Measurements from ENCODE around the gene PRRC2C. TPM values are rescaled to one million over a fixed set of nuclear protein-coding genes. Genes with fewer than 3 reads are reported as not detected.

PRRC2C gene
- total and polyA plus RNA-seq, 7 donors, result 12.7 to 71.4 (median 50.8) TPM

- peak; percentile 42 to 58 (median 57) for ATAC-seq
Measured at GRCh38 chr1:171484760-171485374, 463 bp upstream of the PRRC2C start.

GRCh38 chr1:171486048-171486519 lies 754 bp downstream of the PRRC2C start:
- H3K9me3 ChIP-seq, result no peaks in the 10 kb centered on the region
- DNase-seq (no peak), ATAC-seq (peak; percentile 11 to 25 (median 18))
- TF ChIP-seq CTCF (IDR thresholded peaks at IDR 0.05), result no peak
- 0 to 1% (median 0%) methylated on average over 12 to 17 of the region's 17 CpGs for WGBS, 3 donors
- peak overlapping the region; percentile 97 for H3K4me3 ChIP-seq
- H3K36me3 ChIP-seq (ENCODE audit: insufficient read depth in 1 of 2, low read depth in 1 of 2), result no peaks in the 10 kb centered on the region
- no peaks in the 10 kb centered on the region for H3K27me3 ChIP-seq (ENCODE audit: insufficient read depth in 3 of 3, low read length in 2 of 3)
- intact Hi-C loops (cut with DNase I), result loop anchor here in 1 of 2 donors (5.0 kb wide), 1 partner anchor 256 kb away; the partner anchor contains the start of gene VAMP4
- H3K4me1 ChIP-seq, result peaks cover 39% of the 10 kb centered on the region
- peak overlapping the region; percentile 99 for H3K27ac ChIP-seq

More at GRCh38 chr1:171484760-171485374, 463 bp upstream of the PRRC2C start:
- no peaks in the 10 kb centered on the region for H3K27me3 ChIP-seq (ENCODE audit: insufficient read depth in 3 of 3, low read length in 2 of 3)
- peak overlapping the region; percentile 99 for H3K27ac ChIP-seq
- H3K4me3 ChIP-seq, result peak overlapping the region; percentile 97
- no peak for DNase-seq
- TF ChIP-seq CTCF (IDR thresholded peaks at IDR 0.05), result no peak
- intact Hi-C loops (cut with DNase I), result loop anchor here in 1 of 2 donors (5.0 kb wide), 1 partner anchor 257 kb away; the partner anchor contains the start of gene VAMP4
- no peaks in the 10 kb centered on the region for H3K9me3 ChIP-seq
- WGBS, 3 donors, result 24 to 30% (median 28%) methylated on average over 6 of the region's 6 CpGs
- no peaks in the 10 kb centered on the region for H3K36me3 ChIP-seq (ENCODE audit: insufficient read depth in 1 of 2, low read depth in 1 of 2)
- peaks cover 33% of the 10 kb centered on the region for H3K4me1 ChIP-seq

- Histone ChIP-seq H3K27ac (no peak overlapping the region), H3K27me3 (ENCODE audit: insufficient read depth in 3 of 3, low read length in 2 of 3) (no peaks in the 10 kb centered on the region), H3K36me3 (ENCODE audit: insufficient read depth in 1 of 2, low read depth in 1 of 2) (peaks cover 0 to 4% of the 10 kb centered on the region in 2 donors), H3K9me3 (no peaks in the 10 kb centered on the region), H3K4me1 (peaks cover 39% of the 10 kb centered on the region), H3K4me3 (peak overlapping the region; percentile 97)
- TF ChIP-seq CTCF (IDR thresholded peaks at IDR 0.05), result no peak
- ATAC-seq (no peak), DNase-seq (no peak)
- intact Hi-C loops (cut with DNase I), result loop anchor here in 1 of 2 donors (5.0 kb wide), 1 partner anchor 255 kb away; the partner anchor contains the start of gene VAMP4
Measured at GRCh38 chr1:171487038-171487437, 1.7 kb downstream of the PRRC2C start.

GRCh38 chr1:171488190-171488929 lies 3.0 kb downstream of the PRRC2C start:
- peaks cover 39% of the 10 kb centered on the region for H3K4me1 ChIP-seq
- no peak overlapping the region for H3K4me3 ChIP-seq
- H3K9me3 ChIP-seq, result no peaks in the 10 kb centered on the region
- no peak overlapping the region for H3K27ac ChIP-seq
- intact Hi-C loops (cut with DNase I), result loop anchor here in 1 of 2 donors (5.0 kb wide), 1 partner anchor 254 kb away; the partner anchor contains the start of gene VAMP4
- peaks cover 0 to 4% of the 10 kb centered on the region in 2 donors for H3K36me3 ChIP-seq (ENCODE audit: insufficient read depth in 1 of 2, low read depth in 1 of 2)
- ATAC-seq (no peak), DNase-seq (no peak)
- H3K27me3 ChIP-seq (ENCODE audit: insufficient read depth in 3 of 3, low read length in 2 of 3), result no peaks in the 10 kb centered on the region
- TF ChIP-seq CTCF (IDR thresholded peaks at IDR 0.05), result no peak
- WGBS, 3 donors, result 73 to 78% (median 74%) methylated on average over 6 of the region's 6 CpGs

Data from psoas muscle (tissue), 8 donors.